ENCODE data around the gene DNAH9.

The DNAH9 gene

DNA sequence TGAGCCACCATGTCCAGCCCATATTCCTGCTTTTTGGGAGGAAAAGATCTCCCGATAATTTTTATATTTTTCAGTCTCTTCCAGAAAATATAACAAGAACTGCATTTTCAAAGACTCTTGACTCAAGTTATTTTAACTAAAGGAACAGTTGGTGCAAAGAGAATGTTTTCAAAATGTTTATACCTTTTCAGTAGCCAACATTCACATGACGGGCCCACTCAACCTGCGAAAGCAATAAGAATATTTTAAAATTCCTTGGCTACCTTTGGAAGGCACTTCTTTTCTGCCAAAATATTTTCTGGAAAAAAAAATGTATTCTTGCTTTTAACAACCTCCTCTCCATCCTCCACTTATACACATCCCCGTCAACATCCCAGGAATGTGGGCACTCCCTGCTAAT is 258.7 kb downstream of the DNAH9 start:
- TF ChIP-seq PAX5 (IDR thresholded peaks at IDR 0.05; ENCODE audit: insufficient read depth, low read length, severe bottlenecking): no peak
- no peak for DNase-seq (ENCODE audit: insufficient read length, low spot score)
- no peak for FAIRE-seq

GRCh38 chr17:11869680-11870394 is 271.6 kb downstream of the DNAH9 start:
- TF ChIP-seq TAF1 (IDR thresholded peaks at IDR 0.05; ENCODE audit: low read depth, low read length): no peak
- DNase-seq (ENCODE audit: insufficient read length, low spot score) (no peak), FAIRE-seq (no peak)

DNA sequence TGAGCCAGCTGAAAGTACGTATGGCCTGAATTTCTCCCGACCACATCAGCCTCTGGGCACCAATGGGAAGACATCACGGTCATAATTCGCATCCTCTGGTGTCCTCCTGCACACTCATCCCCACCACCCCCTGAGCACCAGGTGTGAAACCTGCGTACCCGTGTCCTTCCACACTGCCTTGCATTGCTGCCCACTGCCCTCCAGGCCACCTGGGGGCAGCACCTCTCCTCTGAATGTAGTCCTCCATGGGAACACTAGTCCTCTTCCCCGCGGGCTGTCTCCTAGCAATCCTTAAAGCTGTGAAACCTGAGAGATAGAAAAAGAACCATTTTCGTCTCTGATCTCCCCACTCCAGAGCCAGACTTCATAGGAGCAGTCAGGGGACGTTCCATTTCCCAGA is 273.5 kb downstream of the DNAH9 start:
- FAIRE-seq: no peak

GRCh38 chr17:11874756-11875155 is 276.5 kb downstream of the DNAH9 start:
- DNase-seq (ENCODE audit: insufficient read length, low spot score) (no peak), FAIRE-seq (no peak)
- no peak for TF ChIP-seq POLR2A (IDR thresholded peaks at IDR 0.05; ENCODE audit: low read depth, low read length)

More for the DNA sequence above, 273.5 kb downstream of the DNAH9 start:
- no peak for DNase-seq (ENCODE audit: insufficient read length, low spot score)
- TF ChIP-seq POLR2AphosphoS5 (IDR thresholded peaks at IDR 0.05; ENCODE audit: low read depth, low read length) (no peak), POU2F2 (IDR thresholded peaks at IDR 0.05; ENCODE audit: low read depth, low read length) (no peak), TAF1 (IDR thresholded peaks at IDR 0.05; ENCODE audit: low read depth, low read length) (no peak), PAX5 (IDR thresholded peaks at IDR 0.05; ENCODE audit: insufficient read depth, low read length, severe bottlenecking) (no peak), POLR2A (IDR thresholded peaks at IDR 0.05; ENCODE audit: low read depth, low read length) (no peak), SPI1 (IDR thresholded peaks at IDR 0.05; ENCODE audit: low read depth, low read length) (no peak)

DNA sequence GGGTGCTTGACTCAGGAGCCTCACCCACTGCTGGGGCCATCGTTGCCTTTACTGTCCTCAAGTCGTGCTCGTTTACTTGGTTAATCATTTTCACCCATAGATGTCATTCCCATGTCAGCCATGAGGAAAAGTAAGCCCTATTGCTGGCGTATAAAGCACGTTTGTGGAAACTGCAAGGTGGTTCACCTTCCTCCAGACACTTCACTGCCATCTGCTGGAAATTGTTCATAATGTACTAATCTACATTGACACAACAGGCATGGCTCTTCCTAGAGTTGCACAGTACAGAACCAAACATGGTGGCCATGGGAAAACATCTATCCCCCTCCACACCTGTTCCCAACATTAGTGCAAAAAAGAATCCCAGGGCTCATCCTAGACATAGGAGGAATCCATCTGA is 282.4 kb downstream of the DNAH9 start:
- FAIRE-seq (no peak), DNase-seq (ENCODE audit: insufficient read length, low spot score) (no peak)
- no peak for TF ChIP-seq SPI1 (IDR thresholded peaks at IDR 0.05; ENCODE audit: low read depth, low read length)
- TF ChIP-seq TAF1 (IDR thresholded peaks at IDR 0.05; ENCODE audit: low read depth, low read length): no peak
- TF ChIP-seq POLR2AphosphoS5 (IDR thresholded peaks at IDR 0.05; ENCODE audit: low read depth, low read length): no peak
- no peak for TF ChIP-seq PAX5 (IDR thresholded peaks at IDR 0.05; ENCODE audit: insufficient read depth, low read length, severe bottlenecking)
- no peak for TF ChIP-seq POLR2A (IDR thresholded peaks at IDR 0.05; ENCODE audit: low read depth, low read length)
- TF ChIP-seq POU2F2 (IDR thresholded peaks at IDR 0.05; ENCODE audit: low read depth, low read length): no peak

- TF ChIP-seq SPI1 (IDR thresholded peaks at IDR 0.05; ENCODE audit: low read depth, low read length) (no peak), PAX5 (IDR thresholded peaks at IDR 0.05; ENCODE audit: insufficient read depth, low read length, severe bottlenecking) (no peak), POLR2A (IDR thresholded peaks at IDR 0.05; ENCODE audit: low read depth, low read length) (no peak), TAF1 (IDR thresholded peaks at IDR 0.05; ENCODE audit: low read depth, low read length) (no peak), POLR2AphosphoS5 (IDR thresholded peaks at IDR 0.05; ENCODE audit: low read depth, low read length) (no peak), POU2F2 (IDR thresholded peaks at IDR 0.05; ENCODE audit: low read depth, low read length) (no peak)
- DNase-seq (ENCODE audit: insufficient read length, low spot score): no peak
- no peak for FAIRE-seq
These were observed 284.4 kb downstream of the DNAH9 start for GRCh38 chr17:11882716-11883115.

DNA sequence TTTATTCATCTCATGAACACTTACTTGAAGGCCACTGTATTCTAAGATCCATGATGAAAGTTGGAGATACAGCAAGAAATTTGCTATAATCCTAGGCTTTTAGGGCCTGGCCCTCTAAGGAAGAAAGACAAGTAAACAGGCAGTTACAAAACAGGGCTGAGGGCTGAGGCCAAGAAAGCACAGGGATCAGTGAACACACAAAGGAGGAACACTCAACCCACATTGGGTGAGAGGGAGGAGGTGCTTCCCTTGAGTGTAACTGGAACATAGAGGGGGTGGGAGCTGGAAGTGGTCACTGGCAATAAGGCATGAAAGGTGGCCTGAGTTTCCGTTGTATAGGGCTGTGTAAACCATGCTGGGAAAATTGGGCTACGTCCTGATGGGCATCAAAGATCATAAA is 286.8 kb downstream of the DNAH9 start:
- no peak for TF ChIP-seq POLR2A (IDR thresholded peaks at IDR 0.05; ENCODE audit: low read depth, low read length)
- TF ChIP-seq PAX5 (IDR thresholded peaks at IDR 0.05; ENCODE audit: insufficient read depth, low read length, severe bottlenecking): no peak
- no peak for FAIRE-seq
- DNase-seq (ENCODE audit: insufficient read length, low spot score): no peak

DNA sequence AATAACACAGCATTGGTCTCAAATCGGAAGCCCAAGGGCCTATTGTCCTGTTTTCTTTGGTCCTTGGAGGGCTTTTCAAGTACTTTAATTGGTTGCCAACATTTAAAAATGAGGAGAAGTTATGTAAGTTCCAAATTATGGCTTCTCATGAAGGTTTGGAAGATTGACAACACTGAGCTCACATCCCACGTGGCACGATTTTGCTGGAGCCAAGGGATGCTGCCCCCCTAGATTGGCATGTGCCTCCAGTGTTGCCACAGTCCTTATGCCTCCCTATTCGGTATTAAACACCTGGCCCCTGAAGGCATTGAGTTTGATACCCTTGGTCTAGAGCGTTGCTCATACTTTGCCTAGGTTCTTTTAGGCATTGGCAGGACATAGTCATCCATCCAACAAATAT is 291.0 kb downstream of the DNAH9 start:
- TF ChIP-seq PAX5 (IDR thresholded peaks at IDR 0.05; ENCODE audit: insufficient read depth, low read length, severe bottlenecking) (no peak), SPI1 (IDR thresholded peaks at IDR 0.05; ENCODE audit: low read depth, low read length) (no peak), POU2F2 (IDR thresholded peaks at IDR 0.05; ENCODE audit: low read depth, low read length) (no peak), TAF1 (IDR thresholded peaks at IDR 0.05; ENCODE audit: low read depth, low read length) (no peak), POLR2AphosphoS5 (IDR thresholded peaks at IDR 0.05; ENCODE audit: low read depth, low read length) (no peak), POLR2A (IDR thresholded peaks at IDR 0.05; ENCODE audit: low read depth, low read length) (no peak)
- DNase-seq (ENCODE audit: insufficient read length, low spot score) (no peak), FAIRE-seq (no peak)

DNA sequence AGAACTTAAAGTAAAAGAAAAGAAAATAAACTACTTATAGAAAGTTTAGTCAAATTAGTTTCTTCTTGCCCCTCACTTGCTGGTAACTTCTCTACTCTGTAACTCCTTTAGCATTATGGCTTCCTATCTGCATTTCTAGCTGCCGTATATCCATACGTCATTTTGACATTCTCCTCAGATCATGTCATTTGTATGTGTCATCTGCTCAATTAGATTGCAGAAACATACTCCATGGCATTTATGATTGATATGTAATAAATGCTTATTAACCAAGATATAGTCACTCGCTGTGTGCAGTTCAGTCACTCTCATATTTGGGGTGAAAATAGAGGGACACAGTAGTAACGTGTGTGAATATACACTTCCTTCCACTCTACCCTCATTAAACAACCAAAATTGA is 295.6 kb downstream of the DNAH9 start:
- no peak for FAIRE-seq
- no peak for DNase-seq (ENCODE audit: insufficient read length, low spot score)
- TF ChIP-seq POLR2AphosphoS5 (IDR thresholded peaks at IDR 0.05; ENCODE audit: low read depth, low read length) (no peak), TAF1 (IDR thresholded peaks at IDR 0.05; ENCODE audit: low read depth, low read length) (no peak), POLR2A (IDR thresholded peaks at IDR 0.05; ENCODE audit: low read depth, low read length) (no peak), SPI1 (IDR thresholded peaks at IDR 0.05; ENCODE audit: low read depth, low read length) (no peak), POU2F2 (IDR thresholded peaks at IDR 0.05; ENCODE audit: low read depth, low read length) (no peak), PAX5 (IDR thresholded peaks at IDR 0.05; ENCODE audit: insufficient read depth, low read length, severe bottlenecking) (no peak)

DNA sequence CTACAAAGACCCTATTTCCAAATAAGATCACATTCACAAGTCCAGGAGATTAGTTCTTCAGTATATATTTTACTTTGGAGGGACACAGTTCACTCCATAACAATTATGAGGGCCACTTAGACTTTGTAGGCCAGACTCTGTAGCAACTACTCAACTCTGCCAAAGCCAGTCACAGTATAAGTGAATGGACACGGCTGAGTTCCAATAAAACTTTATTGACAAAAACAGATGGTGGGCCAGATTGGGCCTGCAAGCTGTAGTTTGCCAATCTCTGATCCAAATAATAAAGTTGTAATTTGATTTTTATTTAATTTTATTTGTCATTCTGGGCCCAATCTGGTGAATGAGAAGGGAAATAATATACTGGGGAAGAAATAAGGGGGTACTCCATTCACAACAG is 297.9 kb downstream of the DNAH9 start:
- TF ChIP-seq TAF1 (IDR thresholded peaks at IDR 0.05; ENCODE audit: low read depth, low read length) (no peak), PAX5 (IDR thresholded peaks at IDR 0.05; ENCODE audit: insufficient read depth, low read length, severe bottlenecking) (no peak), POU2F2 (IDR thresholded peaks at IDR 0.05; ENCODE audit: low read depth, low read length) (no peak), POLR2A (IDR thresholded peaks at IDR 0.05; ENCODE audit: low read depth, low read length) (no peak), SPI1 (IDR thresholded peaks at IDR 0.05; ENCODE audit: low read depth, low read length) (no peak), POLR2AphosphoS5 (IDR thresholded peaks at IDR 0.05; ENCODE audit: low read depth, low read length) (no peak)
- FAIRE-seq (no peak), DNase-seq (ENCODE audit: insufficient read length, low spot score) (no peak)

All from GM12891 (cell line).